Glutamatergic neuron (in vitro differentiated cells): Measurements from ENCODE around the gene RCOR1. TPM values are rescaled to one million over a fixed set of nuclear protein-coding genes. Genes with fewer than 3 reads are reported as not detected.

ENCODE experiments used
- DNase-seq: peaks from one replicate; pipeline ENCODE4 v3.0.0; 2022
- H3K27ac Mint-ChIP-seq: one replicate; pipeline ENCODE4 v1.8.0; 2020; ENCODE audit warnings: mild to moderate bottlenecking, mixed read lengths, inconsistent platforms; ENCODE audit not compliant: unreplicated experiment
- H3K27me3 Mint-ChIP-seq: one replicate; pipeline ENCODE4 v1.8.0; 2020; ENCODE audit warnings: mild to moderate bottlenecking, moderate library complexity, mixed read lengths, inconsistent platforms; ENCODE audit not compliant: unreplicated experiment
- H3K36me3 Mint-ChIP-seq: one replicate; pipeline ENCODE4 v1.8.0; 2020; ENCODE audit warnings: mild to moderate bottlenecking, mixed read lengths, inconsistent platforms; ENCODE audit not compliant: unreplicated experiment
- H3K4me1 Mint-ChIP-seq: one replicate; pipeline ENCODE4 v1.8.0; 2020; ENCODE audit warnings: mild to moderate bottlenecking, low read depth, mixed read lengths, inconsistent platforms; ENCODE audit not compliant: unreplicated experiment
- H3K4me3 Mint-ChIP-seq: one replicate; pipeline ENCODE4 v1.8.0; 2020; ENCODE audit warnings: mild to moderate bottlenecking, mixed read lengths, inconsistent platforms; ENCODE audit not compliant: unreplicated experiment
- H3K9me3 Mint-ChIP-seq: one replicate; pipeline ENCODE4 v1.8.0; 2020; ENCODE audit warnings: mild to moderate bottlenecking, moderate library complexity, mixed read lengths, inconsistent platforms; ENCODE audit not compliant: unreplicated experiment
- total RNA-seq: library from RNA; stranded (reverse); fragmentation: NEBNext Ultra II Directional; extraction: Animal tissue kit (Norgen Biotek cat#: 25700); gene quantifications from one replicate; pipeline ENCODE4 v1.2.1, GENCODE V29; 2021; ENCODE audit not compliant: unreplicated experiment
- TF ChIP-seq, protein P1 (sequence below): fragments of 200-600 bp; sonication (generic); IDR thresholded peaks from one replicate; pipeline ENCODE4 v1.5.0; 2021; ENCODE audit not compliant: partially characterized antibody, unreplicated experiment

The RCOR1 gene
- total RNA-seq, 1 donor from 2014 or later, result 14.3 TPM

DNA sequence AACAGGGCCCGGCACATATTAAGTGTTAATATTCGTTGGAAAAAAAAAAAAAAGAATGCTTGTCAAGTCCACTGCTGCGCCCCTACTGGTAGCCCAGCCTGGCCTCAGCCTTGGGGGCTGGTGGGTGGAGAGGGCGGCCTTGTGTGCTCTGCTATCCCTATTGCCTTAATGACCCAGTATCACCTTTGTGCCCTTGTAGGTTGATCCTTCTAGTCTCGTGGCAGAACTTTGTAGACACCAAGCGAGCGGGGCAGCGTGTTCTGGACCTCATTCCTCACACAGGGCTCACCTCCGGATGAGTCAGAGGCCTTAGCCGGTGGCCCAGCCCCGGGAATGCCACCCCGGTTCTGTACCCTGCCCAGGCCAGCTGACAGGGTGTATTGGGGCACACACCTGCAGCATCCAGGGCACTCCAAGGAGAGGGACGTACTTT lies 1.8 kb upstream of the RCOR1 start:
- Mint-ChIP-seq H3K27ac (no peak overlapping the region), H3K27me3 (peaks cover 7% of the 10 kb centered on the region), H3K9me3 (peaks cover 11% of the 10 kb centered on the region), H3K36me3 (no peaks in the 10 kb centered on the region), H3K4me1 (peaks cover 12% of the 10 kb centered on the region), H3K4me3 (peak overlapping the region; percentile 38)
- DNase-seq, result peak; percentile 65
- TF ChIP-seq, protein P1, sequence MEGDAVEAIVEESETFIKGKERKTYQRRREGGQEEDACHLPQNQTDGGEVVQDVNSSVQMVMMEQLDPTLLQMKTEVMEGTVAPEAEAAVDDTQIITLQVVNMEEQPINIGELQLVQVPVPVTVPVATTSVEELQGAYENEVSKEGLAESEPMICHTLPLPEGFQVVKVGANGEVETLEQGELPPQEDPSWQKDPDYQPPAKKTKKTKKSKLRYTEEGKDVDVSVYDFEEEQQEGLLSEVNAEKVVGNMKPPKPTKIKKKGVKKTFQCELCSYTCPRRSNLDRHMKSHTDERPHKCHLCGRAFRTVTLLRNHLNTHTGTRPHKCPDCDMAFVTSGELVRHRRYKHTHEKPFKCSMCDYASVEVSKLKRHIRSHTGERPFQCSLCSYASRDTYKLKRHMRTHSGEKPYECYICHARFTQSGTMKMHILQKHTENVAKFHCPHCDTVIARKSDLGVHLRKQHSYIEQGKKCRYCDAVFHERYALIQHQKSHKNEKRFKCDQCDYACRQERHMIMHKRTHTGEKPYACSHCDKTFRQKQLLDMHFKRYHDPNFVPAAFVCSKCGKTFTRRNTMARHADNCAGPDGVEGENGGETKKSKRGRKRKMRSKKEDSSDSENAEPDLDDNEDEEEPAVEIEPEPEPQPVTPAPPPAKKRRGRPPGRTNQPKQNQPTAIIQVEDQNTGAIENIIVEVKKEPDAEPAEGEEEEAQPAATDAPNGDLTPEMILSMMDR, result peak; percentile 51

DNA sequence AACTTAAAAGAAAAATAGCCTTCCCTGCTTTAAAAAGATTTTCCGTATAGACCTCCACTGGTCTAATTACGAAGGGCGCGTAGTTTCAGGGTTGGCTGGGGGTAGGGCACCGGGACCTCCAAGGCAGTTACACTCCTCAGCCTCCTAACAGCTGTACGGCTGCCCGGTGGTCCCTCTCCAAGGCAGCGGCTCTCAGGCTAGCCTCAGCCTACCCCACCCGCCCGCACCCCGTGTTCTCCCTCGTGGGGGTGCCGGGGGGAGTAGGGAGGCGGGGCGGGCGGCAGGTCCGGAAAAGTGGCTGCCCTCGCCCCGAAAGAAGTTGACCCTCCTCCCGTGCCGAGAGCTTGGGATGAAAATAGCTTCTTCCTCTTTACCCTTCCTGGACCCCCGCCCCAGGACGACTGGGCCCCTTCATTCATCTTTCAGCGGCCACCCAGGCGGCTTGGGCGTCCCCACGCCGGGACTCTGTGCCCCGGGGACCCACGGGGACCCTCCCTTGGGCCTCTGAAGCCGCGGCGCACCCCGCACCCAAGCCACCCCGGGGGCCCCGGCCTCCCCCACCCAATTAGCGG lies 991 bp upstream of the RCOR1 start:
- Mint-ChIP-seq H3K27ac (peak overlapping the region; percentile 62), H3K27me3 (peaks cover 7% of the 10 kb centered on the region), H3K36me3 (no peaks in the 10 kb centered on the region), H3K4me3 (peak overlapping the region; percentile 82), H3K9me3 (peaks cover 11% of the 10 kb centered on the region), H3K4me1 (peaks cover 12% of the 10 kb centered on the region)
- TF ChIP-seq, protein P1, result no peak
- DNase-seq, result peak; percentile 53

DNA sequence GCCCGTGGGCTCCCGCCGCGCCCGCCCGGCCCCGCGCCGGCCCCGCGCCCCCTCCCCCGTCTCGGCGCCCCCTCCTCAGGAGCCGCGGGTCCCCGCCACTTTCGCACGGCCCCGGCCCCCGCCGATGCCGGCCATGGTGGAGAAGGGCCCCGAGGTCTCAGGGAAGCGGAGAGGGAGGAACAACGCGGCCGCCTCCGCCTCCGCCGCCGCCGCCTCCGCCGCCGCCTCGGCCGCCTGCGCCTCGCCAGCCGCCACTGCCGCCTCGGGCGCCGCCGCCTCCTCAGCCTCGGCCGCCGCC lies 263 bp downstream of the RCOR1 start:
- Mint-ChIP-seq H3K9me3 (peaks cover 10% of the 10 kb centered on the region), H3K4me3 (no peak overlapping the region), H3K36me3 (no peaks in the 10 kb centered on the region), H3K27ac (no peak overlapping the region), H3K27me3 (peaks cover 7% of the 10 kb centered on the region), H3K4me1 (peaks cover 12% of the 10 kb centered on the region)
- TF ChIP-seq, protein P1, result no peak
- DNase-seq, result no peak

DNA sequence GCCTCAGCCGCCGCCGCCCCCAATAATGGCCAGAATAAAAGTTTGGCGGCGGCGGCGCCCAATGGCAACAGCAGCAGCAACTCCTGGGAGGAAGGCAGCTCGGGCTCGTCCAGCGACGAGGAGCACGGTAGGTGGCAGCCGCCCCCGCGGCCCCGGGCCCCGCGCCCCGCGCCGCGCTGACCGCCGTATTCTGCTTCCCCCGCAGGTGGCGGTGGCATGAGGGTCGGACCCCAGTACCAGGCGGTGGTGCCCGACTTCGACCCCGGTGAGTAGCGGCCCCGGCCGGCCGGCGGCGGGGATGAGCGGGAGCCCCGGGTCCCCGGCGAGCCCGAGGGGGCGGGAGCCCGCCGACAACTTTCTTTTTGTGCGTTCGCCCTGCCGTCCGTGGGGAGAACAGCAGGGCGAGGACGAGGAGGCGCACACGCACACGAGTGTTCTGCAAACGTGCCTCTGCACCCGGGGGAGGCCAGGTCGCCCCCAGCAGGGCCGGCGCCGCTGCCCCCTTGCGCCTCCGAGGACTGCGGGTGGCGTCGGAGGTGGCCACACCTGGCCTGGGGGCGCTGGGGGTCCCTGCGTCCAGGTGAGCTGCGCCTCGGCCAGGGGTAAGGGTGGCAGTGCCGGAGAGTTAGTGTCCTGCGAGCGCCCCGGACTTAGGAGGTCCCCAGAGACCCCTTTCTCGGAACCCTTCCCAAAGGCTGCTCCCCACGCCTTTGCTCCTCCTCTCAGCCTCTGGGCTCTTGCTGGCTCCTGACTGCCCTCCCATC lies 794 bp downstream of the RCOR1 start:
- peaks cover 9% of the 10 kb centered on the region for H3K9me3 Mint-ChIP-seq
- H3K4me3 Mint-ChIP-seq, result peak overlapping the region; percentile 87
- peaks cover 7% of the 10 kb centered on the region for H3K27me3 Mint-ChIP-seq
- H3K36me3 Mint-ChIP-seq, result no peaks in the 10 kb centered on the region
- DNase-seq, result peak; percentile 54
- TF ChIP-seq, protein P1, result peak; percentile 59
- H3K4me1 Mint-ChIP-seq, result peaks cover 12% of the 10 kb centered on the region
- H3K27ac Mint-ChIP-seq, result no peak overlapping the region

DNA sequence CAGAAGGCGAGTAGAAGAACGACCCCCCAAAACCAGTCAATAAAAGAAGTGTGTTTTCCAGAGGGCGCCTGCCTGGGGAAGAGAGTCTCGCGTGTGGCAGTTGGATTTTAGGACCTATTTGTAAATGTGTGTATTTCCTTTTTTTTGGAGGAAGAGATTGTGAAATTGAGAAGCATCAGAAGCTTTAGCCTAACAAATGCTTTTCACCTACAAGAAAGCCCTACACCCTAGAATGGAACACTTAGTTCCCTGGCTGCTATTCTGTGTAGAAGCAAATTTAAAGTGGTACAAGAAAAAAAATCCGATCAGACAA lies 1.3 kb downstream of the RCOR1 start:
- peaks cover 12% of the 10 kb centered on the region for H3K4me1 Mint-ChIP-seq
- H3K4me3 Mint-ChIP-seq, result peak overlapping the region; percentile 87
- TF ChIP-seq, protein P1, result no peak
- peaks cover 7% of the 10 kb centered on the region for H3K27me3 Mint-ChIP-seq
- no peak for DNase-seq
- peak overlapping the region; percentile 1 for H3K27ac Mint-ChIP-seq
- H3K9me3 Mint-ChIP-seq, result peaks cover 9% of the 10 kb centered on the region
- H3K36me3 Mint-ChIP-seq, result no peaks in the 10 kb centered on the region
